ENCODE data around the gene CEMIP.
A peak's percentile ranks its signal among the peaks of the same experiment; 100 is the strongest.

The CEMIP gene

GRCh38 chr15:80861731-80862170 lies 82.6 kb downstream of the CEMIP start:
- TF ChIP-seq, protein P1, sequence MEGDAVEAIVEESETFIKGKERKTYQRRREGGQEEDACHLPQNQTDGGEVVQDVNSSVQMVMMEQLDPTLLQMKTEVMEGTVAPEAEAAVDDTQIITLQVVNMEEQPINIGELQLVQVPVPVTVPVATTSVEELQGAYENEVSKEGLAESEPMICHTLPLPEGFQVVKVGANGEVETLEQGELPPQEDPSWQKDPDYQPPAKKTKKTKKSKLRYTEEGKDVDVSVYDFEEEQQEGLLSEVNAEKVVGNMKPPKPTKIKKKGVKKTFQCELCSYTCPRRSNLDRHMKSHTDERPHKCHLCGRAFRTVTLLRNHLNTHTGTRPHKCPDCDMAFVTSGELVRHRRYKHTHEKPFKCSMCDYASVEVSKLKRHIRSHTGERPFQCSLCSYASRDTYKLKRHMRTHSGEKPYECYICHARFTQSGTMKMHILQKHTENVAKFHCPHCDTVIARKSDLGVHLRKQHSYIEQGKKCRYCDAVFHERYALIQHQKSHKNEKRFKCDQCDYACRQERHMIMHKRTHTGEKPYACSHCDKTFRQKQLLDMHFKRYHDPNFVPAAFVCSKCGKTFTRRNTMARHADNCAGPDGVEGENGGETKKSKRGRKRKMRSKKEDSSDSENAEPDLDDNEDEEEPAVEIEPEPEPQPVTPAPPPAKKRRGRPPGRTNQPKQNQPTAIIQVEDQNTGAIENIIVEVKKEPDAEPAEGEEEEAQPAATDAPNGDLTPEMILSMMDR (IDR thresholded peaks at IDR 0.05; ENCODE audit: low read depth, low read length), result no peak
- no peak overlapping the region for H3K4me3 ChIP-seq (replicated peaks in 1 of 2; ENCODE audit: low read depth in 2 of 2, low read length in 2 of 2)
- DNase-seq (ENCODE audit: low read depth in 2 of 2), result no peak

GRCh38 chr15:80864666-80865065 lies 85.5 kb downstream of the CEMIP start:
- DNase-seq (ENCODE audit: low read depth in 2 of 2), result no peak
- H3K4me3 ChIP-seq (replicated peaks in 1 of 2; ENCODE audit: low read depth in 2 of 2, low read length in 2 of 2), result no peak overlapping the region
- TF ChIP-seq, protein P1 (IDR thresholded peaks at IDR 0.05; ENCODE audit: low read depth, low read length), result no peak

DNA sequence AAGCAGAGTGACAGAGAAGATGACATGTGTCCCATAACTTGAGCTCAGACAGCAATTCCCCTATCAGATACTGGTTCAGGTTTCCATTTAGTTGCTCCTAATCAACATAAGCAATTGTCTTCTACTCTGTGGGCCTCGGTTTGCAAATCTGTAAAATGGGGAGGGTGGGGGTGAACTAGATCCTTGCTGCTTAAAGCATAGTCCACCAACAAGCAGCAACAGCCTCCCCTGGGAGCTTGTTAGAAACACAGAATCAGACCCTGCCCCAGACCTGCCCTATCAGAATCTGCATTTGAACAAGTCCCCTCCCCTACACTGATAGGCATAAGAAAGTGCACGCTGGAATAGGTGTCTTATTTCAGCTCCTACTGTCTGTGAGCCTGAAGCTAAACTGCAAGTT lies 87.8 kb downstream of the CEMIP start:
- DNase-seq (ENCODE audit: low read depth in 2 of 2), result no peak
- TF ChIP-seq, protein P1 (IDR thresholded peaks at IDR 0.05; ENCODE audit: low read depth, low read length), result no peak

DNA sequence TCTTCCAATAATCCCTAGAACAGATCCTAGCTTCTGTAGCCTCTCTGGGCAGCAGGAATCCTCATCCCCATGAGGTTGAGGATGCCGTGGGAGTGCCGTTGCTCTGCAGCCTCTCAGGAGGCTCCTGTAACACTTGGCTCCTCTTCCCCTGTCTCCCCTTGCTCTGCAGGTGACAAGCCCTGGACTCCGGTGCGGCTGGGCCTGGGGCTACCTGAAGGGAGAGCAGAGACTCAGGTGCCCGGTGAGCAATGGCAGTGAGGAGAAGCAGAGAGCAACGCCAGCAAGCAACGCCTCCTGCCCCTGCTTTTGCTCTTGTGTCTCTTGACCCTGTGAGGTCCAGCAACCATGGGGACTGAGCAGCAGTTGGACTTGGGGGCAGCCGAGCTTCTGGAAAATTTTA lies 91.2 kb downstream of the CEMIP start:
- no peak overlapping the region for H3K4me3 ChIP-seq (replicated peaks in 1 of 2; ENCODE audit: low read depth in 2 of 2, low read length in 2 of 2)

More for the DNA sequence above, 87.8 kb downstream of the CEMIP start:
- H3K4me3 ChIP-seq (replicated peaks in 1 of 2; ENCODE audit: low read depth in 2 of 2, low read length in 2 of 2), result no peak overlapping the region

DNA sequence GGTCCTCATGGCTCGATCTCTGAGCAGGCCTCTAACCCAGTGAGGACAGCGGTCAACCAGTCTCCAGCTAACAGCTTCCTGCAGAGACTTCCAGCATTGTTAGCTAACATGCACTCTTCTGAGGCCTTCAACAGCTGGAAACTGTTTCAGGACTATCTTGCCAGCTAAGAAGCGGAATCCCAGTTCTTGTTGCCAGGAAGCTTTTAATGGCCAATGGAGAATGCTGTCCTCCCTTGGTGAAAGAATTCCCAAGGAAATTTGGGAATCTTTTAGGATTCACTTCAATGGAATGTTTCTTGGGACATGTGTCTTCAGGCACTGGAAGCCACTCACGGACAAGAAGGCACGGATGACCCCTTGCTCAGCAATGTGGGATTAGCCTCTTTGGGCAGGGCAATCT lies 91.7 kb downstream of the CEMIP start:
- peak in 1 of 2 donors; percentile 59 for DNase-seq (ENCODE audit: low read depth in 2 of 2)
- no peak overlapping the region for H3K4me3 ChIP-seq (replicated peaks in 1 of 2; ENCODE audit: low read depth in 2 of 2, low read length in 2 of 2)
- TF ChIP-seq, protein P1 (IDR thresholded peaks at IDR 0.05; ENCODE audit: low read depth, low read length), result no peak

More for the DNA sequence above, 91.2 kb downstream of the CEMIP start:
- DNase-seq (ENCODE audit: low read depth in 2 of 2), result no peak
- TF ChIP-seq, protein P1 (IDR thresholded peaks at IDR 0.05; ENCODE audit: low read depth, low read length), result no peak

GRCh38 chr15:80871858-80872257 lies 92.7 kb downstream of the CEMIP start:
- DNase-seq (ENCODE audit: low read depth in 2 of 2), result no peak
- no peak overlapping the region for H3K4me3 ChIP-seq (replicated peaks in 1 of 2; ENCODE audit: low read depth in 2 of 2, low read length in 2 of 2)
- TF ChIP-seq, protein P1 (IDR thresholded peaks at IDR 0.05; ENCODE audit: low read depth, low read length), result no peak

DNA sequence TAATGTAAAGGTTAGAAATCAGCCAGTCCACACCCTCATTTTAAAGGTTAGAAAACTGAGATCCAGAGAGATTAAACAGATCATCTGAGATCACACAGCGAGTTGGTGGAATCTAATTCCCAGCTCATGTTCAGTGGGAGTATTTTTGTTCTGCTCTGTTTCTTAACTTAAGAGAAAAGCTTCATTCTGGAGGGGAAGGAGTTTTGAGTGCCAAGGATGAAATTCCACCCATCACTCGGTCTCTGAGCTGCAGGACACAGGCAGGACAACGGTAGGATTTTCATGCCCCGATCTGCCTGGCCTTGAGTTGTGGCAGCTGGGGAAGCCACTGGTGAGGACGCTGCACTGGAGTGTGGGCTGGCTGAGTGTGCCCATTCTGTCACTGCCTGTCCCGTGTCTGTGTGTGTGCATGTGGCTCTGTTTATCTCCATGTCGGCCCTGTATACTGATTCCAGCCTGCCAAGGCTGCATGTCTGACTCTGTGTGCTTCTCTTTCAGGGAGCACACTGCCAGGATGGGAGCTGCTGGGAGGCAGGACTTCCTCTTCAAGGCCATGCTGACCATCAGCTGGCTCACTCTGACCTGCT lies 94.3 kb downstream of the CEMIP start:
- DNase-seq (ENCODE audit: low read depth in 2 of 2), result no peak
- no peak overlapping the region for H3K4me3 ChIP-seq (replicated peaks in 1 of 2; ENCODE audit: low read depth in 2 of 2, low read length in 2 of 2)
- TF ChIP-seq, protein P1 (IDR thresholded peaks at IDR 0.05; ENCODE audit: low read depth, low read length), result no peak

Measured in cardiac fibroblast (primary cell).